Measurements from ENCODE around the gene DIP2C. TPM values are rescaled to one million over a fixed set of nuclear protein-coding genes. Genes with fewer than 3 reads are reported as not detected.
"Not testable (repeated sequence)": the region's sequence is repeated elsewhere in the genome, so short reads cannot be mapped to it uniquely, and the experiment has no call there.

DIP2C gene
- total RNA-seq, 2 experiments from 2014 or later = 1.6 to 1.7 TPM

DNA sequence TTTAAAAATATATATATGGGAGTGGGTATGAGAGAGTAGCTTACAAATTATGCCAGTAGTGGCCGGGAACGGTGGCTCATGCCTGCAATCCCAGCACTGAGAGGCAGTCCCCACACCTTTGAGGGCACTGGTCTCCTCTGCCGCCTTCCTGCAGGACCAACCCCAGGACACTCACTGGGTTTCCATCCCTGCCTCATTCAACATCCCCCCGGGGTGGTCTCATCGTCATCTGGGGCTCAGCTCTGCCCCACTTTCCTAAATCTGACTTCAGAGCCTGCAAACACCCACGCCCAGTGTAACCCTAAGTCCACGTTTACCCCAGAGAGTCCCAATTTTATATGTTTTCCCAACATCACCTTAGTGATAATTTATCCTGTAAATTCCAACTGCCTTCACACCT is 96.5 kb downstream of the DIP2C start:
- Mint-ChIP-seq H3K4me3 (no peak overlapping the region), H3K27ac (no peak overlapping the region), H3K27me3 (peaks cover 11% of the 10 kb centered on the region), H3K4me1 (no peaks in the 10 kb centered on the region), H3K9me3 (no peaks in the 10 kb centered on the region), H3K36me3 (no peaks in the 10 kb centered on the region)
- ATAC-seq (ENCODE audit: low read depth) = no peak
- no peak for DNase-seq
- POLR2A ChIA-PET = no interaction called here

DNA sequence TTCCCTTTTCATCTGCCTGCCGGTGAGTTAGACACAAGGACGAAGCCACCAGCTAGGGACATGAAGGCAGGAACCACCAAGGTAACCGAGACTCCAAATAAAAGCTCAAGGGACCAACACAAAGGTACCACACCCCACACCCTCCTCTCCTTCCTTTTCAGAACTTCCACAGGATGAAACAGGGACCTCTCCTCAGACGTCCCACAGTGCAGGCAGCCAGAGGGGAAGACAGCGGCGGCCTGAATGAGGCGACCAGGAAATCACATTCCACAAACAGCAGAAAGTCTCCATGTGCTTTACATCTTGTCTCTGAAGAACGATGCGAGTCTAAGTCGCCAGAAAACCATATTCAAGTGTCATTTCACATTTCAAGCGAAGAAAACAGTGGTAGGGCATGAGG is 97.8 kb downstream of the DIP2C start:
- Mint-ChIP-seq H3K4me3 (no peak overlapping the region), H3K9me3 (no peaks in the 10 kb centered on the region), H3K27me3 (peaks cover 11% of the 10 kb centered on the region), H3K36me3 (no peaks in the 10 kb centered on the region), H3K27ac (no peak overlapping the region), H3K4me1 (no peaks in the 10 kb centered on the region)
- no peak for DNase-seq
- POLR2A ChIA-PET = no interaction called here
- no peak for ATAC-seq (ENCODE audit: low read depth)

DNA sequence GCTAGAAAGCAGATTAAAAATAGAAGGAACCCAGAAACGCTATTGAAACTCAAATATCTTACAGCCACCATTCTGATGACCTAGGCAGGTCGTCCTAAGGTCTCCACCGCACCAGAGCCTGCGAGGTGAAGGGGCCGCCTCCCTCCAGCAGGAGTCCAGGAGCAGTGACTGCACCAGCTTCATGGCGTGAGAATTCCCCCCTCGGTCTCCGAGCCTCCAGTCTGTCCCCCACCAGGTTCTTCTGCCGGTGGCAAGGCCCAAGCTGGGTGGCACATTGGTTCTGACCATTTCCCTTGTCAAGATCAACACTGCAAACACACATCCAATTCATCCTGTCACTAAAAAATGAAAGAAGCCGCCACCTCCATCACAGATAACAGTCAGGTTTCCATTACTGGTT is 98.7 kb downstream of the DIP2C start:
- H3K27ac Mint-ChIP-seq = no peak overlapping the region
- H3K4me1 Mint-ChIP-seq = no peaks in the 10 kb centered on the region
- ATAC-seq (ENCODE audit: low read depth) (no peak), DNase-seq (no peak)
- peaks cover 11% of the 10 kb centered on the region for H3K27me3 Mint-ChIP-seq
- POLR2A ChIA-PET = no interaction called here
- no peak overlapping the region for H3K4me3 Mint-ChIP-seq
- no peaks in the 10 kb centered on the region for H3K9me3 Mint-ChIP-seq
- no peaks in the 10 kb centered on the region for H3K36me3 Mint-ChIP-seq

DNA sequence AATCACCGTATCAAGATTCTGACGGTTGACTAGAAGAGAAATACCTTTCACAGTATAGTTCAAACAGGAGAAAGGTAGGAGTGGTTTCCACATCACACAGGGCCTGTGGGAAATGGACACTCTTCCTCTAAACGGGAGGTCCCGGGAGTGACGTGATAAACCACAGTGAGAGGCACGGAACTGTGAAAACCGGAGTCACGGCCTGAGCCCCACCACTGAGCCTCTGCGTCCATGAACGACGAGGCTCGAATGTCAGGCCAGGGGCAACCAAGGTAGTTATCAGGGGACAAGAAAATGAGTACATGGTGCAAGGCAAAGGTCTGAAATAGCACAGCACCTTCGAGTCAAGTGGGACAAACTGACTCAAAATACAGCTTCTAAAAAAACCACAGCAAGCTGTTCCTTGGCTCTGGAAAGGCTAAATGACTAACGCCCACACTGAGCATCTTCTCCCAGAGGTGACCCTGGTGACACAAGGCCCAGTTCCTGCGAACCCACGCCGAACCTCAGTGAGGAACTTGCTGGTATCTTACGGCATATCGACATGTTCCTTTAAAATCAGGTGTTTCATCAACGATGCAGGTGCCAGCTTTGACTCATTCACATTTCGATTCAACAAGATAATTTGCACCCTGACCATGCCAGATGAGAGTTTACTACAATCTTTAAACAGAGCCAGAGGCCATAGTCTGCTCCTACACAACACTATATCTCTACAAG is 99.3 kb downstream of the DIP2C start:
- DNase-seq = no peak
- H3K9me3 Mint-ChIP-seq = no peaks in the 10 kb centered on the region
- H3K4me1 Mint-ChIP-seq = no peaks in the 10 kb centered on the region
- no peak overlapping the region for H3K4me3 Mint-ChIP-seq
- no peak overlapping the region for H3K27ac Mint-ChIP-seq
- POLR2A ChIA-PET = no interaction called here
- peaks cover 11% of the 10 kb centered on the region for H3K27me3 Mint-ChIP-seq
- no peak for ATAC-seq (ENCODE audit: low read depth)
- no peaks in the 10 kb centered on the region for H3K36me3 Mint-ChIP-seq

DNA sequence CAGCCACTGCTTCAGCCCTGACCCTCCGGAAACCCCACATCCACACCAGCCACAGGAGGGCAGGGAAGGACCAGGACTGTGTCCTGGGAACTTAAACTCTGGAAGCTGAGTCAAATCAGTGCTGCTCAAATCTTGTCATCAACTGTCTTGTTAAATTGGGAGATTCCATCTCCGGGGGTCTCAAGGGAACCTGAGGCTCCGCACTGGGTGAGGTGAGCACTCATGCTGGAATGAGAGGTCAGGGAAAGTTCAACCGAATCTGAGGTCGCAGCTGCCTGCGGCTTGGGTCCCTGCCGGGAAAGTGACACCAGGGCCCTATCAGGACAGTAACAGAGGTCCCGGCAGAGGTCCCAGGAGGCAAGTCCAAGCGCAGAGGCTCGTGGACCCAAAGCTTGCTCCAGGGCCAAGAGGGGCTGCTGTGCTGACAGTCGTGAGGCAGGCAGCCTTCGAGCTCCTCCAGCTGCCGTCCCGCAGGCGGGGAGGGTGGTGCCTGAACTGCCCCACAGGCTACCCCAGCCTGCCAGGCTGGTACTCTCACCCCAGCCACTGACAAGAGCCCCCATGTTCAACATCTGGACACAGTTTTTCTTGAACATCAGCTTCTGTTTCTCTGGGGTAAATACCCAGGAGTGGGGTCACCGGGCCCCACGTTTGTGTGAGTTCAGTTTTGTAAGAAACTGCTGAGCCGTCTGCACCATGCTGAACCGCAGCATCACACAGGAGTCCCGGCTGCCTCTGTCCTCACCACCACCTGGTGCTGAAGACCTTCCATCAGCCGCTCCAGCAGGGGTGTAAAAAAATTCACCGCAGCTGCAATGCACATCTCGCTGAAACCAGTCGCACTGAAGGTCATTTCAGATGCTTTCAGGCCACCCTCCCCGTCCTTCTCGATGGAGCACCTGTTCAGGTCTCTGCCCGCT is 101.0 kb downstream of the DIP2C start:
- H3K4me3 Mint-ChIP-seq = no peak overlapping the region
- H3K27ac Mint-ChIP-seq = no peak overlapping the region
- ATAC-seq (ENCODE audit: low read depth) = no peak
- H3K9me3 Mint-ChIP-seq = no peaks in the 10 kb centered on the region
- no peaks in the 10 kb centered on the region for H3K36me3 Mint-ChIP-seq
- no peaks in the 10 kb centered on the region for H3K4me1 Mint-ChIP-seq
- DNase-seq = no peak
- peaks cover 11% of the 10 kb centered on the region for H3K27me3 Mint-ChIP-seq
- POLR2A ChIA-PET = no interaction called here

DNA sequence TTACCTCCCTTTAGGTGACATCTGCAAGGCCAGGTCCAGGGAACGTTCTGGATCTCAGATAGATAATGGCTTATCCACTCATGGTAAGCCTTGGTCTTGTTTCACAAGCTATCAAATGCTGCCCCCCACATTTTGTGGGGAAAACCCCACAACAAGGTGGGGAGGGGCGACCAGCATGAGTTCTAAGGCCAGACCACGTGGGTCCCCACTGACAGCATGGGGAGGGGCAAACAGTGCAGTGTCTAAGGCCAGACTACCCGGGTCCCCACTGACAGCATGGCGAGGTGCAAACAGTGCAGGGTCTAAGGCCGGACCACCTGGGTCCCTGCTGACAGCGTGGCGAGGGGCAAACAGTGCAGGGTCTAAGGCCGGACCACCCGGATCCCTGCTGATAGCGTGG is 102.8 kb downstream of the DIP2C start:
- Mint-ChIP-seq H3K4me3 (no peak overlapping the region), H3K9me3 (no peaks in the 10 kb centered on the region), H3K4me1 (no peaks in the 10 kb centered on the region), H3K36me3 (no peaks in the 10 kb centered on the region), H3K27me3 (peaks cover 11% of the 10 kb centered on the region), H3K27ac (no peak overlapping the region)
- POLR2A ChIA-PET = no interaction called here
- no peak for DNase-seq
- ATAC-seq (ENCODE audit: low read depth) = no peak

DNA sequence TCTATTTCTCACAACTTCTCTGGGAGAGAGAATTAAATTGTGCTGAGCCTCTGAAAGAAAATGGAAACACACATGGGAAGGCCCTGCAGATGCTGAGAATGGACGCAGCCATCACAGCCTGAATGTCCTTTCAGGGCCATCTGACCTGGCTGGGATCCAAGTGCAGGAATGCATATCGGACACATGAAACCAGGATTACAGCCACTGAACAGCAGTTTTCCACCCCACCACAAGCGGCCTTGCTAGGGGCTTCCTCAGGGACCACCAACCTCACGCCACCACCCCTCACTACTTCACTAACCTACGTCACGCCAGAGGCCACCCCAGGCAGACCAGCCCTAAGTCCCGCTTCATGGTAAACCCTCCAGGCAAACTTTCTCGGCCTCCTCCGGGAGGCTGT is 103.3 kb downstream of the DIP2C start:
- Mint-ChIP-seq H3K4me3 (no peak overlapping the region), H3K4me1 (no peaks in the 10 kb centered on the region), H3K9me3 (no peaks in the 10 kb centered on the region), H3K36me3 (no peaks in the 10 kb centered on the region), H3K27me3 (peaks cover 6% of the 10 kb centered on the region), H3K27ac (no peak overlapping the region)
- DNase-seq (no peak), ATAC-seq (ENCODE audit: low read depth) (no peak)
- POLR2A ChIA-PET = no interaction called here

DNA sequence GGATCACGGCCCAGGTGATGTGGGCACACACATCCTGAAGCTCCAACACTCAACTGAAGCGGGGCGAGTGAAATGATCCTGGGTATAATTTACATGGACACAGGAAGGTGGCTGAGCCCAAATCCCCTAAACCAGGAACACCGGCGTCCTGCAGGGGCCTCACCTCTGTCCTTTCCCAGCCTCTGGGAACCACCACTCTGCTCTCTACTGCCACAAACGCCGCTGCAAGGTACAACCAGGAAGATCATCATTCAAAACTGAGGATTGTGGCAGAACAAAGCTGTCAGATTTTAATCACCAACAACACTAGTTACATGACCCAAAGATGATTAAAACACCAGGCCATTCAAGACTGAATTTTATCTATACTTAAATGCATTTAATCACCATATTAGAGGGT is 104.0 kb downstream of the DIP2C start:
- DNase-seq = no peak
- no peak overlapping the region for H3K27ac Mint-ChIP-seq
- no peak for ATAC-seq (ENCODE audit: low read depth)
- no peaks in the 10 kb centered on the region for H3K9me3 Mint-ChIP-seq
- H3K4me3 Mint-ChIP-seq = no peak overlapping the region
- H3K27me3 Mint-ChIP-seq = peaks cover 1% of the 10 kb centered on the region
- H3K4me1 Mint-ChIP-seq = no peaks in the 10 kb centered on the region
- H3K36me3 Mint-ChIP-seq = no peaks in the 10 kb centered on the region
- POLR2A ChIA-PET = no interaction called here

DNA sequence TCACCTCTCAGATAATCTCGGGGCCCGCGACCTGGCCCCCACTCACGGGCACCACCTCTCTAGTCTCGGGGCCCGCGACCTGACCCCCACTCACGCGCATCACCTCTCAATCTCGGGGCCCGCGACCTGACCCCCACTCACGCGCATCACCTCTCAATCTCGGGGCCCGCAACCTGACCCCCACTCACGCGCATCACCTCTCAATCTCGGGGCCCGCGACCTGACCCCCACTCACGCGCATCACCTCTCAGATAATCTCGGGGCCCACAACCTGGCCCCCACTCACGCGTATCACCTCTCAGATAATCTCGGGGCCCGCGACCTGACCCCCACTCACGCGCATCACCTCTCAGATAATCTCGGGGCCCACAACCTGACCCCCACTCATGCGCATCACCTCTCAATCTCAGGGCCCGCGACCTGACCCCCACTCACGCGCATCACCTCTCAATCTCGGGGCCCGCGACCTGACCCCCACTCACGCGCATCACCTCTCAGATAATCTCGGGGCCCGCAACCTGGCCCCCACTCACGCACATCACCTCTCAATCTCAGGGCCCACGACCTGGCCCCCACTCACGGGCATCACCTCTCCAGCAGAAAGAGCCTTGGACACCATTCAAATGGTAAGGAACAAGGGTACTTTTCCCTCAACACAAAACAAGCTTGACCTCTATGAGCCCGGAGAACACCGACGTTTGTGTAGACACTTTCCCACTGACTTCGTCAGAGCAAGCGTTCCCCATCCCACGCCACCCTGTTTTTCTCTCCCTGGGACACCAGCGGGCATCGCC is 104.8 kb downstream of the DIP2C start:
- H3K27ac Mint-ChIP-seq; H3K27me3 Mint-ChIP-seq; H3K4me3 Mint-ChIP-seq; DNase-seq; H3K9me3 Mint-ChIP-seq; ATAC-seq (ENCODE audit: low read depth); POLR2A ChIA-PET; H3K4me1 Mint-ChIP-seq; H3K36me3 Mint-ChIP-seq: not testable (repeated sequence)

DNA sequence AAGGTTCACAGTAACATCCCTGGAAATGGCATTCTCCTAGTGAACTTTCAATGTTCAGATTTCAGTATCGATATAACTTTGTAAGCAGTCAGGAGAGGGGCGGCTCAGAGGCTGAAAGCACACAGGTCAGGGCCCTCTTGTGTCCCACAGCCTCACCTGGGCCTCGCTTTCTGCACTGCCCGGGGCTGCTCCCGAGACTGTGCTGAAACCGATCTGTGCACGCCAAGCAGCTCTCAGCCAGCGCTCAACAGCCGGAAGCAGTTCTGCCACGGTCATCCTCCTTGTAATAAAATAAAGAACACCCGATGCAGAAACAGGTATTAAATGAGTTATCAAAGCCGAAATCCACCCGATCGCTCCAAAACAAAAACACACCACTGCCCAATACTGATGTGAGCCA is 106.0 kb downstream of the DIP2C start:
- Mint-ChIP-seq H3K4me1 (no peaks in the 10 kb centered on the region), H3K9me3 (peaks cover 2% of the 10 kb centered on the region), H3K27me3 (peaks cover 1% of the 10 kb centered on the region), H3K4me3 (no peak overlapping the region), H3K27ac (no peak overlapping the region), H3K36me3 (no peaks in the 10 kb centered on the region)
- no peak for ATAC-seq (ENCODE audit: low read depth)
- DNase-seq = no peak
- POLR2A ChIA-PET = no interaction called here

DNA sequence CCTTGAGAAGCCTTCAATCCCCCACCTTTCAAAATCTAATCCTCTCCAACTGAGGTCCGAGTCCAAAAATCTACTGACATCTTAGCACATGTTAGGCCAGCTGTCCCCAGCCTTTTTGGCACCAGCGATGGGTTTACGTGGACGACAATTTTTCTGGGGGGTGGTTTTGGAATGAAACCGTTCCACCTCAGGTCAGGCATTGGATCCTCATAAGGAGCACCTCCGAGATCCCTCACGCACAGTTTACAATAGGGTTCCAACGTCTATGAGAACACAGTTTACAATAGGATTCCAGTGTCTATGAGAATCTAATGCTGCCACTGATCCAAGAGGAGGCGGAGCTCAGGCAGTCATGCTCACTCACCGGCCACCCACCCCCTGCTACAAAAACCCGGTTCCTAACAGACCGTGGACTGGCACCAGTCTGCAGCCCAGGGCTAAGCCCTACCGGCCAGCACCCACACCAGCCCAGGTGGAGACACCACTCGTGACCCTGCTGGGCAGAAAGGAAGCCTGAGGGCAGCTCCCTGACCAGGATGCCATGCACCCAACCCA is 107.6 kb downstream of the DIP2C start:
- ATAC-seq (ENCODE audit: low read depth) = no peak
- H3K27ac Mint-ChIP-seq = no peak overlapping the region
- H3K4me1 Mint-ChIP-seq = no peaks in the 10 kb centered on the region
- no peak for DNase-seq
- POLR2A ChIA-PET = no interaction called here
- peaks cover 2% of the 10 kb centered on the region for H3K9me3 Mint-ChIP-seq
- peaks cover 4% of the 10 kb centered on the region for H3K27me3 Mint-ChIP-seq
- no peaks in the 10 kb centered on the region for H3K36me3 Mint-ChIP-seq
- no peak overlapping the region for H3K4me3 Mint-ChIP-seq

DNA sequence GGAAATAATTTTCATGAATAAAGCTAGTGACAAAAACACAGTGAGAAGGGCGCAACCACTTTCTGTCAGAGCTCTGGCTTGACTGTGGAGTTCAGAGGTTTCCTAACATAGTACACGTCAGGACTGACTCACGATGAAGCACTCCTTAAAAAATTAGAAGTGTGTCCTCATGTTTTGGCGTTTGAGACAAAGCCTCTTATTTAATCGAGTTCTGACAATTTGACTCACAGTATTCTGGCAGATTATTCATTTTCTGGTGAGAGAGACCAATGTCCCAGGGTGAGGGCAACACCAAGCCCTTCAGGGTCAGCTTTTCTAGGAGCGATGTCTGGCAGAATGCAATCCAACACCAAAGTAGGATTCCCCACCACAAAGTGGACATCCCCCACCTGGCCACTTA is 108.7 kb downstream of the DIP2C start:
- H3K4me1 Mint-ChIP-seq = no peaks in the 10 kb centered on the region
- no peak overlapping the region for H3K27ac Mint-ChIP-seq
- no peak overlapping the region for H3K4me3 Mint-ChIP-seq
- no peak for ATAC-seq (ENCODE audit: low read depth)
- POLR2A ChIA-PET = no interaction called here
- peaks cover 6% of the 10 kb centered on the region for H3K27me3 Mint-ChIP-seq
- H3K9me3 Mint-ChIP-seq = peaks cover 2% of the 10 kb centered on the region
- no peak for DNase-seq
- H3K36me3 Mint-ChIP-seq = no peaks in the 10 kb centered on the region

DNA sequence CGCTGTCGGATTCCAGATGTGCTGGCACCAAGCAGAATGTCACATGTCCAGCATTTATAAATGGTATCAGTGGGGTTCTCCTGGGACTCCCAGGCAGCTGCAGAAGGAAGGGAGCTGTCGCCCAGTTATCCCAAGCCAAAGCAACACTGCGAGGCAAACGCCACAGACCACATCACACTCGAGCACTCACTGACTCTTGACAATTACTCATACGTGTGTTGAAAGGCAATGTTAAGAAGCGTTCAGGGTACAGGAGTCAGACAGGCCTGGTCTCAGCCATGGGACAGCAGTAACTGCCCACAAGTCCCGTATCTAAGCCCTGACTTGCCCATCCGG is 113.4 kb downstream of the DIP2C start:
- Mint-ChIP-seq H3K27ac (no peak overlapping the region), H3K4me3 (no peak overlapping the region), H3K27me3 (peaks cover 14% of the 10 kb centered on the region), H3K4me1 (no peaks in the 10 kb centered on the region), H3K9me3 (peaks cover 2% of the 10 kb centered on the region), H3K36me3 (no peaks in the 10 kb centered on the region)
- ATAC-seq (ENCODE audit: low read depth) = no peak
- POLR2A ChIA-PET = no interaction called here
- no peak for DNase-seq

Measured in activated naive CD8-positive, alpha-beta T cell treated with anti-CD3 and anti-CD28 coated beads, Interleukin-2, amount 10 ng/mL, durations not matched to agents 7 days and 5 days (primary cell).